ENCODE results near the gene HBS1L.

Gene HBS1L

DNA sequence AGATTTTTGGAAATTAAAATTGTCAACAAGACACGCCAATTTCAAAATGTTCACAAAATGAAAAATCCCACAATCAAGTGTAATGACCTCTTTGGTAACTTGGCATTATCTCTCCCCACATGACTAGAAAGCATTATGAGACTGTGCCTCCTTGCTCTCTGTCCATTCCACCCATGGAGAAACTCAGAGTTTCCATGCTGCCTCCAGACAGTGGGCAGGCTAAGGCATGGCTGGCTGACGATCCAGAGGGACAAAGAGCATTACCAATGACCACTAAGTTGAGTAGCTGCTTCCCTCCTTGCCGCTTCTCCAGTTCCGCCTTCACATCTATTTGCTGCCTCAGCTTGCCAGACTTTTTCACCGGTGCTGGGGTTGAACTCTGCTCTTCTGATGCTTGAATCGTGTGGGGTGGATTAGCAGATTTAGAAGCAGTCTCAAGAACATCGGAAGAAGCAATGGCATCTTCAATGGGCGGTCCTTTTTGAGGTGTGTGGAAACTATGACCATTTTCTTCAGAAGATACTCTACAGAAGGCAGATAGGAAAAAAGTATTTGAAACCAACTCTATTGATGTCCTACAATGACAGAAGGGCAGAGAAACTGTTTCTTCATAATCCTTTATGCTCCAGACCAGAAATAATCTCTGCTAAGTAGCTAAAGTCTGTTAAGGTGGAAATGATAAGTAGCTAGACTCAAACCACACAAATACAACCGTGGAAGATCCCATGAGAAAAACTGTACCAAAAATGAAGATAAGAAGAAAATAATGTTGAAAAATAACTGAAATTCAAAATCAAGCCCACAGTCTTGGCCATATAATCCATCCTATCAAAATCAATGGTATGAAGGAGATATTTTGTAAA, 57.3 kb downstream of the HBS1L start:
- no peak for DNase-seq (ENCODE audit: low read depth)

DNA sequence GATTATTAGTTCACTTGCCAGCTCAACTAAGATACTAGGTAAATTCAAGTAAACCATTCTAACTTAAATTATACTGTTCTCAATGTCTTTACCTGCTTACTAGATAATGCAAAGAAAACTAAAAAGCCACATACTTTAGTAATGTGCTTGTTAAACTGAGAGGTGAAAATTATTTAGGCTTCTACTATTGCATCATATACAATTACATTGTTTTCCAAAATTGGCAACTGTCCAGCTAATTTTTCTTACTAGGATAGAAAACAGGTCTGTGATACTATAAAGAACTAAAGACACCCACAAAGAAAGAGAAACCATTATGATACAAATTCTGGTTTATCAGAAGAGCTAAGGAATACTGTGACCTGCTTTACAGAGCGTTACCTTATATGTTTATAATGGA, 59.1 kb downstream of the HBS1L start:
- DNase-seq (ENCODE audit: low read depth): no peak

DNA sequence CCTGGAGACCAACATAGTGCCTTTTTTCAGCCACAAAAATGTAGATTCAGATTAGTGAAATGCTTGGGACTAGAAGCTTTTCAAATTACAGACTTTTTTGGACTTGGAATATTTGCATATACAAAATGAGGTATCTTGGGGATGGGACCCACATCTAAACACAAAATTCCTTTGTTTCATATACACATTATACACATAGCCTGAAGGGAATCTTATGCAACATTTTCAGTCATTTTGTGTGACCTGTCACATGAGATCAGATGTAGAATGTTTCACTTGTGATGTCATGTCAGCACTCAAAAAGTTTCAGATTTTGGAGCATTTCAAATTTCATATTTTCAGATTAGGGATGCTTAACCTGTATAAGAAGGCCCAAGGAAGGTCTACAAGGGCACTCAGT, 60.2 kb downstream of the HBS1L start:
- DNase-seq (ENCODE audit: low read depth): no peak

DNA sequence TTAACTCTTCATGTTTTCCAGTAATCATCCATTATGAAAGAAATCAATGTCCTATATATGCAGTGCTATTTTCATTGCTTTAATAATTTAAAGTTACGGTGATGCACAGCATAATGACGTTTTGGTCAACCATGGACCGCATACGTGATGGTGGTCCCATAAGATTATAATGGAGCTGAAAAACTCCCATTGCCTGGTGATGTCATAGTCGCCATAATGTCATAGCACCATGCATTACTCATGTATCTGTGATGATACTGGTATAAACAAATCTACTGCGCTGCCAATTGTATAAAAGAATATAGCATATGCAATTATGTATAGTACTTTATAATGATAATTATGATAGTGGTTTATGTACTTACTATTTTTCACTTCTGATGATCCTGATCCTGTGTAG, 62.5 kb downstream of the HBS1L start:
- DNase-seq (ENCODE audit: low read depth): no peak

DNA sequence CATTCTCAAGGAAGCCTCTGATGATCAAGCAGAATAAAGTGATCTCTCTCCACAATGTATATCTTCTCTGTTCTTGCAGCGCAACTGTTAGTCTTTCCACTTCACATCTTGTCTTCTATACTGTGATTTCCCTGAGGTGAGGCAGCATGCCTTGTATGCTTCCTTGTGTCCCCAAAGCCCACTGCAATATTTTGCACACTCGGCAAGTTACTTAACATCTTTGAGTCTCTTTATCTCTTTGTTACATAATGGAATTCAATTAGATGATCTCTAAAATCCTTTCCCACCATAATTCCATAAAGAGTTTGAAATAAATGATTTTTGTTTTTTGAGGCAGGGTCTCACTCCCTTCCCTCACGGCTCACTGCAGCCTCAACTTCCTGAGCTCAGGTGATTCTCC, 64.4 kb downstream of the HBS1L start:
- no peak for DNase-seq (ENCODE audit: low read depth)

DNA sequence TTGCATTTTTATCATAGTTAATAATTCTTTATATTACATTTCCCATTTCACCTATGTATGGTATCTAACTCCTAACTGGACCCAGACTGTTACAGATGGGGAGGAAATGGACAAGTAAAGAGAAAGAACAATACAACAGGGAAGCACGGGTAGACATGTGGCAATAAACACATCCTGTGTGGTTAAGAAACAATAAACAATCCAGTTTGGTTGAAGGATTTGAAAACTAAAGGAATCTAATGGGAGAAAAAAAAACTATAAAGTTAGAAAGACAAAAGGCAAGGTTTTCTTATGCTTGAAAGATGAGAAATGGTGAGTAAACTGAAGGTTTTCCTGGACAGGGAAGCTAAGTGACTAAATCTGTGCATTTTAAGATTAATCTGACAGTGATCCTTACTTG, 69.8 kb downstream of the HBS1L start:
- DNase-seq (ENCODE audit: low read depth): no peak

DNA sequence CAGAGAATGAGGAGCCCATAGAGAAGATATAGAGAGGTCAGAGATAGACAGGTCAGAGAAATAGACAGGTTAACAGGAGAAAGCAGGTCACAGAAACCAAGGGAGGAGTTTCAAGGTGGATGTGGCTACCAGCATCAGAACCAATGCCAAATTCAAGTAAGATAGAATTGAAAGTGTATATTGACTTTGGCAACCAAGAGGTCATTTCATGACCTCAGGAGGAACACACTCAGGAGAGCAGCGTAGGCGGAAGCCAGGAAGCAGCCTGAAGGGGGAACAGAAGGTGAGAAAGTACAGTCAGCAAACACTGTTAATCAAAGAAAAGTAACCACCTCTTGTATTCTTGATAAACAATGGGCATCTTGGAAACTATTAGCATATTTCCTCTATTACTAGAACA, 70.8 kb downstream of the HBS1L start:
- no peak for DNase-seq (ENCODE audit: low read depth)

DNA sequence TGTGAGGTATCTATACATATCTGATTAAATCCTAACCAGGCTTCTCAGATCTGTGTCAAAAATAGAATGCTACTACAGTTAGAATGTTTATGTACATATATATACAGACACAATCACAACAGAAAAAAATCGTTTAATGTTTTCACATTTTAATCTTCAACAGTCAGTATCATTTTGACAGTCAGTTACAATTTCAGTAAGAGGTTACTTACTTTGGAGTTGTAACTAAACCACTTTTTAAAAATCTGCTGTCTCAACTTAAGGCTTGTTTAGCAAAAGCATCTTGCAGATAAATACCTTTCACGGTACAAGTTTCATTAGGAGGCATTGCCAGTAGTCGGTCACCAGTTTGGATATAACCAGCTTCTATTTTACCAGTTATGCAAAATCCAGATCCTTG, 72.5 kb downstream of the HBS1L start:
- no peak for DNase-seq (ENCODE audit: low read depth)

DNA sequence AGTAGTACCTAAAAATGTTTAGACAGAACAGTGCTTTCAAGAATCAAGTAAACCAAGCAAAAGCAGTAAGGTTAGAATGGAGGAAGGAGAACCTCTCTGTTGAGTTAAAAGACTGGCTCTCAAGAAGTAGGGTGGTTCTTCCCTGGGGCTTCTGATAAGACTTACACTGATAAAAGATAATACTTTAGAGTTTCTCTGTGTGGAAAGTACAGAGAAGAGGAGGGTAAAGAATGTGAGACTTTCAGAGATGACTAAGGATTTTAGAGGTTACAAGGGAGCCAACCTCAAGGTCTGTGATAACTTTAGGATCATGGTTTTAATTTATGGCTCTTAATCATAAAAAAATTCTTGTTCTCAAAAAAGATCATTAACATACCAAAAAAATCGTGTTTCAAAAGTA, 73.8 kb downstream of the HBS1L start:
- no peak for DNase-seq (ENCODE audit: low read depth)

DNA sequence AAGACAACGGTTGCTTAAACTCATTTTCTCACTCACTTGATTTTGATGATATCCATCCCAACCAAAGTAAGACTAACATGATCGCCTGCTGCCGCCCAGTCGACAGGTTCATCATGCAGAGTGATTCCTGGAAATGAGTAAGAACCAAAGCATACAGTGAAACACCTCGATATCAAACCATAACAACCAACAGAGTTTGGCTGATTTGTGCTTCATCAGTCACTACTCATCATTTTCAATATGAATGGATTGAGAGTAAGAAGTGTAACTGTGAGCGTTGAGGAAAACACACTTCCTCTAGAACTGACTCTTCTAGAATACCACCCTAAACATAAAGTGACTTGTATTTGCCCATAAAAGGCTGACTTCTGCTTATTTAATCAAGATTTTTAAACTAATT, 75.5 kb downstream of the HBS1L start:
- no peak for DNase-seq (ENCODE audit: low read depth)

DNA sequence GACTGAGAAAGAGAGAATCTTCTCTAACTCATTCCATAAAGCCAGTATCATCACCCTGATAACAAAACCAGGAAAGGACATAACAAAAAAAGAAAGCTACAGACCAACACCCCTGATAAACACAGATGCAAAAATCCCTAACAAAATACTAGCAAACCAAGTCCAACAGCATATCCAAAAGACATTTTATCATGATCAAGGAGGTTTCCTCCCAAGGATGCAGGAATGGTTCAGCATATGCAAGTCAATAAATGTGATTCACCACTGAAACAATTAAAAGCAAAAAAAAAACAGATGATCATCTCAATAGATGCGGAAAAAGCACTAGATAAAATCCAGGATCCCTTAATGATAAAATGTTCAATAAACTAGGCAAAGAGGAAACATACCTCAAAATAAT, 80.3 kb downstream of the HBS1L start:
- DNase-seq (ENCODE audit: low read depth): no peak

DNA sequence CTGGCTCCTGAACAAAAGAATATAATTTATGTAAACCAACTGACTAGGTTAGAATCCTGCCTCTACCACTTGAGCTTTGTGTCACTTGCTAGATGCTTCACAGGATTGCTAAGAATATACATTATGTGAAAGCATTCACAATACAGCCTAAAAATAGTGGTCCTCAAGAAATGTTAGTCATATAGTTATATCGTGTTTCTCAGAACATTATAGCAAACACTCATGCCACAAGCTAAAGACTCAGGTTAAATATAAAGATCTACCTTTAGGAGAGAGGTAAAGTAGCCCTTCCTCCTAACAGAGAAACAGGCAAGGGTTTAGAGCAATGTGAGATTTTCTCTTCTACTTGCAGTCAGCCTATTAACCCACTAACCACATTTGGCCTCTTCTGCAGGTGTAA, 86.9 kb downstream of the HBS1L start:
- DNase-seq (ENCODE audit: low read depth): no peak

DNA sequence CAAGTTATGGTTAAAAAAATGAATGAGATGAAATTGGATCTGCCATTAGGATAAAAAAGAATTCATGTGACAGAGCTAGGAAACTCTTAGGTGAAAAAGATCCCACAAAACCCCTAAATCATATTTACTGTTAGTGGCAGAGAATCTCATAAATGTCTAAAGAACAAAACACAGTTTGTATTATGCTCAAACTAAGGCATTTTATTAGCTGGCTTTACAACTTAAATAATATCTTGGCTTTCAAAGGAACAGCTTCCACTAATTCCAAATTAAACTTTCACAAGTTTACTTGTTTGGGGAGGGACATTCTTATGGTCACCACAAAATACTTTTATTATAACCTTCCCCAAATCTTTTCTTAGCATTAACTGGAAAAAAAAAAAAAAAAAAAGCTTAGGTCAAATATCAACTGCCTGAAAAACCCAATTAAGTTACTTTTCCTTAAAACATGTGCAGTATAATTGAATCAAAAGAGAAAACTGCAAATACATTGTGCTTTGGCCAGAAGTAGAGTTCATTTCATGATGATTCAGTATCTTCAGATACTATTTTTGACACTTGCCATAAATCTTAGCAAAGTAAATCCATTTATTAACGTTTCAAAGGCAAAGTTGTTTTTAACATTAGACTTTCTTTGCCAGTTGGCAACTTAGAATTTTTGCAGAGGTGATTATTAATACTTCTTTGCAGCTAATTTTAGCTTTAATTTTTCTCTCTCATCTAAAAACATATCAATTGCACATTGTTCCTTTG, 90.0 kb downstream of the HBS1L start:
- no peak for DNase-seq (ENCODE audit: low read depth)

DNA sequence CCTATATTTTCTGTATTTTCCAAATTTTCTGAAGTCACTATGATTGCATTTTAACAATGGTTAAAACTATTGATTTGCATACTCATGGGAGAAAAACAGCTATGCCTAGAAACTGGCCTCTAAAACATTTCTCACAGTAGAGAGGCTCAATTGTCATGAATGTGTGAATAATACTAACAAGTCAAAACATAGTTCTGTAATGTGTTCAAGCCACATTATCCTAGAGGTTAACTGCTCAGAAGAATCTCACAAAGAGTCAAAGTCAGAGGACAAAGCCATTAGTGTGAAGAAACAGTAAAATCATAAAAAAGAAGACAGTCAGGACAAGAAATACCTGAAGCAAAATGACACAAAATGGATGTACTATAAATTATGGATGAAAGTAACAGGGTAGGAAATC, 92.2 kb downstream of the HBS1L start:
- DNase-seq (ENCODE audit: low read depth): no peak

DNA sequence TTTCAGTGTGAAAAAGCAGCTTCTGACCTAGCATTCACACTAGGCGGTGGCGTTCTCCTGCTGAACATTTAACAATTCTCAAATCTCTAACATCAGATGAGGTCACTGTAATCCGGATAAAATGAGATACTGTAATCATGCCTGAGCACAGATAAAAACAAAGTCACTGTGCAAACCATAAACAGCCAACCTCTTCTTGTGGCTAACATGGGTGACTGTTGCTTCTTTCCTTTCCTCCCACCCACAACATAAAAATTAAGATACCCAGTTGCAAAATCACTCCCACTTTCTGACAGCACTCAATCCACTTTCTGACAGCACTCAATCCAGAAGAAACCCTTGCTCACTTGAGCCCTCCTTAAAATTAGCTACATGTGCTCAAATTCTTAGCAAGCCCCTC, 93.3 kb downstream of the HBS1L start:
- DNase-seq (ENCODE audit: low read depth): no peak

DNA sequence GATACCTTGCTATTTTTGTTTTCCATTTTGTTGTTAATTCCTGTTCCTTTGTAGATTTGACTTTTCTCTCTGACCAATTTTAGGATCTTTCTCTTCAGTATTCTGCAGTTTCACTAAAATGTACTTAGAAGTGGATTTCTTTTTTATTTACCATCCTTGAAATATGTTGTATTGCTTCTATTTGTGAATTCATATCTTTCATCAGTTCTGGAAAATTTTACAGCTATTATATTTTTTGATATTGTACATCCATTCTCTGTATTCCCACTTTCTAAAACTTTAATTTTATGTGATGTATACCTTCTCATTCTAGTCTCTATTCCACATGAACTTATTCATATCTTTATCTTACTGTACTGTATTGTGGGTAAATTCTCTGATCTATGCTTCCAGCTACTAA, 95.0 kb downstream of the HBS1L start:
- DNase-seq (ENCODE audit: low read depth): no peak

DNA sequence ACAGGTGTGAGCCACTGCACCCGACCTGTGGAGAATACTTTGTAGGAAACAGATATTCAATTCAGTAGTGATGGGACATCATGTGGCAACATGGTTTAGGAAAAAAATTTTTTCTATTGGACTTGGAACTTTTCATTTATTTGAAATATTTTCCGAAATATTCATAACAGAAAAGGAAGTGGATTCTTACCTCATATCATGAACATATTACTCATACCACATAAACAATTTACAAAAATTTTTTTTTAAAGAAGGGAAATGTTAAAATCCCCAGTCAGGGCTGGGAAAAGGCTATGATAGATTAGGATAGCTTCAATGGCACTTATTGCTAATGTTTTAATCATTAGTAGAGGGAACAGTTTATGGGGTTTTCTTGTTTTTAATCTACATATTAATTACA, 97.9 kb downstream of the HBS1L start:
- DNase-seq (ENCODE audit: low read depth): no peak

DNA sequence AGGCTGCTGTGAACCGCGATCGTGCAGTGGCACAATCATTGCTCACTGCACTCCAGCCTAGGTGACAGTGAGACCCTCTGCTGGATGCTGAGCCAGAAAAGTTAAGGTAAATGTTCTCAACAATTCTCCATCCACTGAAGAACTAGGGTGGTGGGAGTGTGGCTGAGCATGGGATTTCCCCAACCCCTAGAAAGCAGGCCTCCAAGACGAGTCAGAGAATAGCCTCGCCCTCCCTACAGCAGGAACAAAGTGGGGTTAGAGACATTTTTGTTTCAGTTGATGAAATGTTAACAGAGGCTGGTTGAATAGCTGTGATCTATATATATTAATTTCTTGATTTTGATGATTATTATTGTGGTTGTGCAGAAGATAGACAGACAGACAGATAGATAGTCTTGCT, 98.6 kb downstream of the HBS1L start:
- no peak for DNase-seq (ENCODE audit: low read depth)

DNA sequence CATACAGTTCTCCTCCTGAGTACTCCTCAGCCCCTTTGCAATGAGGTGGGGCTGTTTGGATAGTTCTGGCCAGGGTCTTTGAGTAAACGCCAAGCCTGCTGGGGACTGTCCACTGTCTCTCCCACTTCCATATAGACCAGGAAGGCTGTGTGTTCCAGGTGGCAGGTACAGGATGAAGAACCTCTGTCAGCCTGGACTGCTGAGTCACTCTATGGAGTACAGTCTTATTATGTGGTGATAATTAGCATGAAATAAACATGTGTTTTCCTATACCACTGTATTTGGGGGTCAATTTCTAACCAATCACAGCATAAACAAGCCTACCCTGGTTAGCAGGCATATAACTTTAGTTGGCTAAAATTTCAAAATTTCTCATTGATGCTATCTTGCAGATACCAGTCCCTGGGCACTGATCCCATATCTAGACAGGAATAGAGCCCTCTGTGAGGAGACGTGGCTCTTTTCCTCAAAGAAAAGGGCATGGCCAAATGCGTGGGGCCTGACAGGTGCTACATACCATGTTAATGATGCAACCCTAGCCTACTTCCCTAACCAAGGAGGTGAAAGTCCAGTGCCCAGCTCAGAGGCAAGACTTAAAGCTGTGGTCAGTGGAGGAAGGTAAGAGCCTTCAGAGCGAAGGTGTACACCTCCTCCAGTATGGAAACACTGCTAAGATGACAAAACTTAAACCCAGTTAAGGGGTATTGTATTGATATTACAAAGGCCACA, 100.2 kb downstream of the HBS1L start:
- no peak for DNase-seq (ENCODE audit: low read depth)

DNA sequence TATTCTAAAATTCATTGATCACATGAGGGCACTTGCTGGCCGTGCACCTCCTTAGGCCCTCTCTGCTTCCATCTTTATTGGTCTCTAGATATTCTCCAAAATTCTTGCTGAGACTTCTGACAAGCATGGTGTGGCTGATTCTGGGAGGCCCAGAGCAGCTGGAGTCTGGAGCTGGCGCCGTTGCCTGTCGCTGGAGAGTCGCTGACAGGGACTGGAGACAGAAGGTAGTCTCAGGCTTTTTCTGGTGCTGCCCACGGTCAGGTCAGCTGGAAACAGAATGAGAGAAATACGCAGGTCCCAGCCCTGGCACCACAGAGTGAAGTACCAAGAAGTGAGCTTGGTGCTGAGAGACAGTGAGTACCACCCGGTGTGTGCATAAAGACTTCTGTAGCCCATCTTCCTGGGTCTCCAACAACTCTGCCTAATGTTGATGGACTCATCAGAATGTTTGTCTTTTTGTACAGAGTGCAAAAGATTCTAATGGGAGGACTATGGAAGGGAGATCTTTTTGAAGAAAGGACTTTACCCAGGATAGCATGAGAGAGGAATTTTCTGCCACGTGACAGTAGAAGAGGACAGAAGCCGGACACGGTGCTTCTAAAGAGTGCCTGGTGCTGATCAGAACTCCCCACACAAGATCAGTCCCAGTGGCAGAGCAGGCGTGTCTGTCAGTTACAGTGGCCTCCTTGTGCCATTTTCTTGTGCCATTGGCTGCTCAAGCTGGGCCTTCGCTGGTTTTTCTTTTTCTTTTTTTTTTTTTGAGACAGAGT, 102.9 kb downstream of the HBS1L start:
- DNase-seq (ENCODE audit: low read depth): no peak

DNA sequence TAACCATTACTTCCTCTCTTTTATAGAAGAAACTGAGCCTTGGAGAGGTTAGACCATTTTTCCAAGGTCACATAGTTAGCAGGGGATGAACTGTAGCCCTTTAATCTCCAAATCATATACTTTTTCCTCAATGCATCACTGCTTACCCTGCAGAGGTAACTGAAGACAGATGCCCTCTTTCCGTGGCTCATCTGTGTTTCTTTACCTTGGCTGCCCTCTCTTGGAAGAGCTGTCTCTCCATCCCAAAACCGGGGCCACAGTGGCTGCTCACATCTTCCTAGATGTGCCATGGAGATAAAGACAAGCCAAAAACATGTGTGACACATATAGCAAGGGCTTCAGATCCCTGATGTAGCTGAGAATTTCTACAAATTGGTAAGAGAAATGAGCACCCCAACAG, 104.1 kb downstream of the HBS1L start:
- DNase-seq (ENCODE audit: low read depth): no peak

DNA sequence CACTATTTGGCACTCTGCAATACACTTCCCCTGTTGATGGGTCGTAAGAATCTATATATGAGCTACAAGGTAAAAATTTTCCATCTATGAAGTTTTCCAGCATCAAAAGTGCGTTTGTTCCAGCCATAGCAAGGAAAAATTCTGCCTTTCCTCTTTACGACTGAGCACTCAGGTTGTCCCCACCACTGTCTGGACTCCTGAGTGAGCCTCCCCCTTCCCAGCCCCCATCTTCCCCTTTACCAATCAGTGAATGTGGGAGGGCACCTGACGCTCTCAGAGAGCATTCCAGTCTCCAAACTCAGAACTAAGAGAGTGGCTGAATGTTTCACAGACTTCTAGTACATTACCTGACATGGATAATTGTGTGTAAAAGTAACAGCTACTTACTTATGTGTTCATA, 104.7 kb downstream of the HBS1L start, which contains the start of gene ALDH8A1:
Gene ALDH8A1, minus strand, starts transcription at position 175 of the 400 bp plus-strand sequence. Its CDS starts 48 bp downstream, at position 127.
- DNase-seq (ENCODE audit: low read depth): no peak
